ENCODE measurements around the gene RGL4. TPM values are rescaled to one million over a fixed set of nuclear protein-coding genes. Genes with fewer than 3 reads are reported as not detected.

RGL4 gene
- total RNA-seq, 1 donor from 2014 or later = not detected

DNA sequence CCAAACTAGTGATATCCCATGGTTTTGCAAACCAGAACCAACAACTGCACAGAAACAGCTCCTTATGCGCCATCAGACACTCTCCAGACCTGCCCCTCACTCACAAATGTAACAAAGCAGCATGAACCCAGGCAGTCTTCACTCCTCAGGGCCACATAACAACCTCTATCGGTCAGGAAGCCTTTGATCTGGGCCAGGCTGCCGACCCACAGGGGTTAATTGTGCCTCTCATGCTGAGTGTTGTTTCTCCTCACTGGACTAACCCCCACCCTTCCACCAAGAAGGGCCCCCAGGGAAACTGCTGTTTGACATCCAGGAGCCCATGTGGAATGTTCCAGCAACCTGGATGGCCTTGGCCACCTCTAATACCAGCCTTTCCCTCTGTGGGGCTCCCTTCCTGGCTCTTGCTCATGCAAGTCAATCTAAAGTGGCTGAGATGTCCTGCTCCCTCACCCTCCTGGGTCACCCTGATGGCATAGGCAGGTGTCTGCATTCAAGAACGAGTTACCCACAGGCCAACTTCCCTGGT is 7.9 kb upstream of the RGL4 start:
- H3K4me3 ChIP-seq (ENCODE audit: low read depth, low read length) = no peak overlapping the region
- DNase-seq (ENCODE audit: low read depth) = no peak
- TF ChIP-seq, protein P1, sequence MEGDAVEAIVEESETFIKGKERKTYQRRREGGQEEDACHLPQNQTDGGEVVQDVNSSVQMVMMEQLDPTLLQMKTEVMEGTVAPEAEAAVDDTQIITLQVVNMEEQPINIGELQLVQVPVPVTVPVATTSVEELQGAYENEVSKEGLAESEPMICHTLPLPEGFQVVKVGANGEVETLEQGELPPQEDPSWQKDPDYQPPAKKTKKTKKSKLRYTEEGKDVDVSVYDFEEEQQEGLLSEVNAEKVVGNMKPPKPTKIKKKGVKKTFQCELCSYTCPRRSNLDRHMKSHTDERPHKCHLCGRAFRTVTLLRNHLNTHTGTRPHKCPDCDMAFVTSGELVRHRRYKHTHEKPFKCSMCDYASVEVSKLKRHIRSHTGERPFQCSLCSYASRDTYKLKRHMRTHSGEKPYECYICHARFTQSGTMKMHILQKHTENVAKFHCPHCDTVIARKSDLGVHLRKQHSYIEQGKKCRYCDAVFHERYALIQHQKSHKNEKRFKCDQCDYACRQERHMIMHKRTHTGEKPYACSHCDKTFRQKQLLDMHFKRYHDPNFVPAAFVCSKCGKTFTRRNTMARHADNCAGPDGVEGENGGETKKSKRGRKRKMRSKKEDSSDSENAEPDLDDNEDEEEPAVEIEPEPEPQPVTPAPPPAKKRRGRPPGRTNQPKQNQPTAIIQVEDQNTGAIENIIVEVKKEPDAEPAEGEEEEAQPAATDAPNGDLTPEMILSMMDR (conservative IDR thresholded peaks at IDR 0.05; ENCODE audit: low read depth, low read length) = no peak

DNA sequence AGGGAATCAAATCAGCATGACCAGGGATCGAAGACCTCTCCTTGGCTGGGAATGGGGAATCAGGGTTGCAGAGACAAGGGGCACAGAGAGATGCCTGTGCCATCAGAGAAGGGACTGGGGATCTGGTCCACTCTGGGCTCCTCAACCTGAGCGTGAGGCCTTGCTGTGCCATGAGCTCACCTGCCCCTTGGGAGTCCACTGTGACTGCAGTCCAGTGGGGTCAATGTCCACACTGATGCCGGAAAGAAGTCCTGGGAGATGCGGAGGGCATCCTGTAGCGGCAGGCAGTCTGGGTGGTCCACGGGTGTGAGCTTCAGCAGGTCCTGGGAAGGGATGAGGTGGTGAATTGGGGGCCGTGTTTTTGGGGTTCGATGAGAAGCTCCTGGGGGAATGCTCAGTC is 7.3 kb upstream of the RGL4 start:
- no peak for DNase-seq (ENCODE audit: low read depth)
- TF ChIP-seq, protein P1 (conservative IDR thresholded peaks at IDR 0.05; ENCODE audit: low read depth, low read length) = no peak
- H3K4me3 ChIP-seq (ENCODE audit: low read depth, low read length) = no peak overlapping the region

DNA sequence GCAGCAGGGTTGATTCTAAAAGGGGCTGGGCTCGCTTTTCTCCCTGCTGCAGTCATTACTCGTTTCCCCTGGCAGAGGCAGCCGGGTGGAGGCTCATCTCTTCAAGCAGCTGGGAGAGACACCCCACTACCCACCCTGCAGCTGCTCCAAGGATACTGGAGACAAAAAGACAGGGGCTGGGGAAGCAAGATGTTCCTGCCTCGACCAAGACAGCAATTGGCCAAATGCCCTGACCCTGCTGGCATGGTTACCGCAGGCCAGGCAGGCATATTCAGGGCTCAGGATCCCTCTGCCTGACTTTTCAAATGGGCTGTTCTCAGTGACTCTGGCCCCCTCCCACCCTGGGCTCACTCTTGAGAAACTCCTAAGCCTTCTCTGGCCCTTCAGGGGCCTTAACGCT is 6.8 kb upstream of the RGL4 start:
- TF ChIP-seq, protein P1 (conservative IDR thresholded peaks at IDR 0.05; ENCODE audit: low read depth, low read length) = no peak
- DNase-seq (ENCODE audit: low read depth) = no peak
- no peak overlapping the region for H3K4me3 ChIP-seq (ENCODE audit: low read depth, low read length)

DNA sequence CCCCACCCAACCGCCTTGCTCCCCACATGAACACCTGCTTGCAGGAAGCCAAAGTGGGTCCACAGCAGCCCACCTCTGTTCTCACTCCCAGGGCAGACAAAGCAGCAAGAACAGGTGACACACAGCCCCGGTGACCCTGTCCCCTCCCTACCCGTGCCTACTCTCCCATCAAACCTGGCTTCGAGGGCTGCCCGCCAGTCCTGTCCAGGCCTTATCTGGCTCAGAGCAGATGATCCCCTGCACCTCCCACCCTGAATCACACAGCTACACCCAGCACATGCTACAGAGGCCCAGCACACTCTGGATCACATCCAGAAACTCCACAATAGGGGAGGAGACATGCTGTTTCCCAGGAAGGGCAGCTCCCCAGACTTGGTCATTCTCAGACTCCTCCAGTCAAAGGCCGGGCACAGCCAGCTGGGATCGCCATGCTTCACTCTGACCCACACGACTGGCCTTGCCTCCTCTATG is 6.2 kb upstream of the RGL4 start:
- TF ChIP-seq, protein P1 (conservative IDR thresholded peaks at IDR 0.05; ENCODE audit: low read depth, low read length) = no peak
- DNase-seq (ENCODE audit: low read depth) = no peak
- H3K4me3 ChIP-seq (ENCODE audit: low read depth, low read length) = no peak overlapping the region

DNA sequence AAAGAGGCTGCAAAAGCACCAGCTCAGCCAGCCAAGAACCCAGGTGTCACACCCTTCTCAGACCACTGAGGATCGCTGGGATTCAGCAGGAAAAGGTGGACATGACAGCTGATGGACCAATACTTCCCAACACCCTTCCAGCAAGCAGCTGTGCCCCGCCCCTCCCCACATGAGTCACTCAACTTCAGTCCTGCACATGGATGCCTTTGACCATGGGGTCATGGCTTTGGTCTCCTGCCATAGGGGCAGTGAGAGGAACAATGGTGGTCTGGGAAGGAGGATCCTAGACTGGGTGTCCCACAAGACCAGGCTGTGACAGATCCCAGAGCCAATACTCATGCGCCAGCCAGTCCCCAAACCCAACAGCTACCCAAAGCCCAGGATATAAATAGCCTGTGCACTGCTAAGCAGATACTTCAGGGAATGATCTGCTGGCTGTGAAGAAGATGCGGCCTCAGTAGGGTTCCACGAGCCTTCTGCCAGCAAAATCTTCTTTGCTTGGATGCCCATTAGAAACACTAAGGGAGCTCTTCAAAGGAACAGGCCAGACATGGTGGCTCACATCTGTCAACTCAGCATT is 5.5 kb upstream of the RGL4 start:
- H3K4me3 ChIP-seq (ENCODE audit: low read depth, low read length) = no peak overlapping the region
- no peak for DNase-seq (ENCODE audit: low read depth)
- TF ChIP-seq, protein P1 (conservative IDR thresholded peaks at IDR 0.05; ENCODE audit: low read depth, low read length) = no peak

DNA sequence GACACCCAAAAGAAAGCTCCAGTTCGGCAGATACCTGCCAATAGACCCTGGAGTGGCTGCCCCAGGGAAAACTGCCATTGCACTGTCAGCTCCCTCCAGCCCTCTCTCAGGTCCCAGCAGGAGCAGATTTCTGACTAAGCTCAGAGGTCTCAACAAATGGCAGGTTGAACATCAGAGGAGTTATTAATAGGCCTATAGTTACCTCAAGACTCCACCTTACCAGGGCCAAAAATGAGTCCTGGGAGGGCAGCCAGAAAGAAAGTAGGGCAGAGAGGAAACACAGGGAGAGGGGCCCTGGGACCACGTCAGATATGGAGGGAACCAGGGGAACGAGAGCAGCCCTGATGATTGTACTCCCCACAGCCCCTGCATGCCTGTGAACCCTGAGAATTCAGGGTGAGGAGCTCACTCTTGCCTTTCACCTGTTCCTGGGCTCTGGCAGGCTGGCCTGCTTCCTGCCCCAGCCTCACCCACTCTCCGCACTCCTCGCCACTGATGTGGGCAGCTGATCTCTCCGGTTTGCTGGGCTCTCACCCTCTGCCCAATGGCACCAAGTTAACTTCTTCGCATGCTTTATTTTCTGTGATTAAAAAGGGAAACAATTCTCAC is 4.3 kb upstream of the RGL4 start:
- DNase-seq (ENCODE audit: low read depth) = no peak
- TF ChIP-seq, protein P1 (conservative IDR thresholded peaks at IDR 0.05; ENCODE audit: low read depth, low read length) = no peak
- H3K4me3 ChIP-seq (ENCODE audit: low read depth, low read length) = no peak overlapping the region

DNA sequence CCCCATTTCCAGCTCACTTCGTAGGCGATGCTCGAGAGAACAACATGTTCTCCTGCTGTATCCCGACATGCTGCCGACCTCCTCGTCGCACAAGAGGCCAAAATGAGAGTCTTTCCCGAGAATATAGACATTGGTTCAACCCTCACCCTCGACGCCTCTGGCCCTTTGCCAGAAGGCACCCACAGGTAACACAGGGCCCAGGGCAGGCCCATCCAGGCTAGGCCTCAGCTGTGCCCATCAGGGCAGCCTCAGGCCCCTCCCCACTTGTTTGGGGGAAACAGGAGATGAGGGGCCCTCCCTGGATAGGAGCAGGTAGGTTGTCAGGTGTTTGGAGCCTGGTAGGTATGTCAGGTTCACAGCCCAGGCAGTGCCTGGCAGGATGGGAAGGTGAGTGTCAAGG is 2.7 kb upstream of the RGL4 start:
- TF ChIP-seq, protein P1 (conservative IDR thresholded peaks at IDR 0.05; ENCODE audit: low read depth, low read length) = no peak
- DNase-seq (ENCODE audit: low read depth) = no peak
- H3K4me3 ChIP-seq (ENCODE audit: low read depth, low read length) = no peak overlapping the region
